Hypothalamus (tissue), 51 donors: ENCODE data around the gene MNDA.
"Not testable (repeated sequence)": the region's sequence is repeated elsewhere in the genome, so short reads cannot be mapped to it uniquely, and the experiment has no call there.

Experiments used
- DNase-seq, 51 donors: peaks; one replicate each; lab custom pipeline; 2025; lab: John Stamatoyannopoulos, UW

The MNDA gene

GRCh38 chr1:158836038-158836437, 4.9 kb downstream of the MNDA start:
- DNase-seq = no peak

- no peak for DNase-seq
Observed at GRCh38 chr1:158838660-158839059, 7.5 kb downstream of the MNDA start.

- no peak for DNase-seq
Observed at GRCh38 chr1:158839566-158839965, 8.4 kb downstream of the MNDA start.

- no peak for DNase-seq
Observed at GRCh38 chr1:158840236-158840635, 9.1 kb downstream of the MNDA start.

- DNase-seq = no peak
Observed at GRCh38 chr1:158864595-158864994, 33.4 kb downstream of the MNDA start.

- DNase-seq = not testable (repeated sequence)
Observed at GRCh38 chr1:158870438-158870837, 39.3 kb downstream of the MNDA start.

- no peak for DNase-seq
Observed at GRCh38 chr1:158873141-158873540, 42.0 kb downstream of the MNDA start.

GRCh38 chr1:158893654-158894053, 62.5 kb downstream of the MNDA start:
- no peak for DNase-seq

GRCh38 chr1:158898722-158899121, 67.6 kb downstream of the MNDA start:
- no peak for DNase-seq
